Right cardiac atrium (tissue), 5 donors: Measurements from ENCODE around the gene PSENEN. TPM values are rescaled to one million over a fixed set of nuclear protein-coding genes. Genes with fewer than 3 reads are reported as not detected.

Source experiments
- ATAC-seq, 2 donors: fragments of 200-7000 bp; cut with Tn5 transposase; one replicate each; pipeline versions ENCODE4 v1.8.0 to v1.9.1; 2020; ENCODE audit warnings: moderate library complexity in 2 of 2, mild to moderate bottlenecking in 1 of 2
- DNase-seq, 3 donors: peaks; one replicate each; pipeline ENCODE4 v3.0.0-alpha.2; 2020
- H3K27ac ChIP-seq: one replicate; pipeline ENCODE4 v1.5.1; 2013; ENCODE audit warnings: mild to moderate bottlenecking, low read length, control low read depth, moderate library complexity
- H3K27me3 ChIP-seq: one replicate; pipeline ENCODE4 v1.6.1; 2013; ENCODE audit not compliant: control insufficient read depth, insufficient read depth
- H3K4me1 ChIP-seq: one replicate; pipeline ENCODE4 v1.6.1; 2013; ENCODE audit warnings: low read length; ENCODE audit not compliant: control insufficient read depth, insufficient read depth
- H3K4me3 ChIP-seq: one replicate; pipeline ENCODE4 v1.5.1; 2013; ENCODE audit warnings: low read length, control low read depth
- H3K9me3 ChIP-seq: one replicate; pipeline ENCODE4 v1.6.1; 2013; ENCODE audit warnings: low read length; ENCODE audit not compliant: control insufficient read depth
- WGBS: extraction: QIAGEN DNeasy Blood & Tissue Kit; methylation state at CpG from one replicate; pipeline ENCODE4 v1.1.7; 2013; 5-methylcytosine and 5-hydroxymethylcytosine counted together
- intact Hi-C, 4 donors: fragments of 100-400 bp; cut with DNase I; formaldehyde crosslinking; loops; one replicate each; pipeline versions ENCODE4 v1.11.0 to v1.14.0; 2022 to 2023
- polyA plus RNA-seq: library from polyadenylated mRNA; stranded (reverse); fragments of 200-250 nt; gene quantifications from one replicate; pipeline ENCODE4 v1.2.3, GENCODE V29; 2013
- total RNA-seq, 4 donors: library from RNA; stranded (reverse); fragmentation: NEBNext Ultra II Directional; extraction: Animal tissue kit (Norgen Biotek cat#: 25700); gene quantifications; one replicate each; pipeline ENCODE4 v1.2.1, GENCODE V29; 2021
- donor health status: healthy with polysubstance abuse.
- donor health status: DM: no; HTN: yes; CAD: no.
- donor health status: DM: no; HTN: no; CAD: no.
- donor health status: DM: no; HTN: yes; CAD: no; lungs with severe emphysema.
- donor health status: DM: yes; HTN: yes; CAD: no.

The PSENEN gene
- total and polyA plus RNA-seq, 5 donors: 40.0 to 69.7 (median 47.5) TPM

GRCh38 chr19:35785339-35785627, 39.8 kb downstream of the PSENEN start:
- DNase-seq (no peak), ATAC-seq (no peak)
- H3K27ac ChIP-seq: no peak overlapping the region
- H3K27me3 ChIP-seq: no peaks in the 10 kb centered on the region
- no peaks in the 10 kb centered on the region for H3K9me3 ChIP-seq
- no peaks in the 10 kb centered on the region for H3K4me1 ChIP-seq
- WGBS: 89% methylated on average over 10 of the region's 10 CpGs
- no peak overlapping the region for H3K4me3 ChIP-seq
- intact Hi-C loops: no loop called here

- intact Hi-C loops: no loop called here
- no peak for ATAC-seq
- 90% methylated on average over 31 of the region's 31 CpGs for whole genome bisulfite sequencing
- no peak overlapping the region for H3K4me3 ChIP-seq
- no peaks in the 10 kb centered on the region for H3K9me3 ChIP-seq
- no peak for DNase-seq
- H3K4me1 ChIP-seq: no peaks in the 10 kb centered on the region
- H3K27ac ChIP-seq: no peak overlapping the region
- H3K27me3 ChIP-seq: no peaks in the 10 kb centered on the region
Measured at GRCh38 chr19:35786299-35787160, 41.1 kb downstream of the PSENEN start.

- intact Hi-C loops: no loop called here
- no peaks in the 10 kb centered on the region for H3K4me1 ChIP-seq
- ATAC-seq: no peak
- DNase-seq: no peak
- no peak overlapping the region for H3K4me3 ChIP-seq
- no peaks in the 10 kb centered on the region for H3K9me3 ChIP-seq
- H3K27ac ChIP-seq: no peak overlapping the region
- 96% methylated on average over 15 of the region's 15 CpGs for WGBS
- no peaks in the 10 kb centered on the region for H3K27me3 ChIP-seq
Measured at GRCh38 chr19:35787227-35787799, 41.9 kb downstream of the PSENEN start.

- H3K4me1 ChIP-seq: no peaks in the 10 kb centered on the region
- intact Hi-C loops: no loop called here
- no peaks in the 10 kb centered on the region for H3K27me3 ChIP-seq
- 80% methylated on average over 12 of the region's 12 CpGs for WGBS
- H3K27ac ChIP-seq: no peak overlapping the region
- ATAC-seq (no peak), DNase-seq (no peak)
- H3K4me3 ChIP-seq: no peak overlapping the region
- no peaks in the 10 kb centered on the region for H3K9me3 ChIP-seq
Measured at GRCh38 chr19:35788205-35788960, 42.9 kb downstream of the PSENEN start.

DNA sequence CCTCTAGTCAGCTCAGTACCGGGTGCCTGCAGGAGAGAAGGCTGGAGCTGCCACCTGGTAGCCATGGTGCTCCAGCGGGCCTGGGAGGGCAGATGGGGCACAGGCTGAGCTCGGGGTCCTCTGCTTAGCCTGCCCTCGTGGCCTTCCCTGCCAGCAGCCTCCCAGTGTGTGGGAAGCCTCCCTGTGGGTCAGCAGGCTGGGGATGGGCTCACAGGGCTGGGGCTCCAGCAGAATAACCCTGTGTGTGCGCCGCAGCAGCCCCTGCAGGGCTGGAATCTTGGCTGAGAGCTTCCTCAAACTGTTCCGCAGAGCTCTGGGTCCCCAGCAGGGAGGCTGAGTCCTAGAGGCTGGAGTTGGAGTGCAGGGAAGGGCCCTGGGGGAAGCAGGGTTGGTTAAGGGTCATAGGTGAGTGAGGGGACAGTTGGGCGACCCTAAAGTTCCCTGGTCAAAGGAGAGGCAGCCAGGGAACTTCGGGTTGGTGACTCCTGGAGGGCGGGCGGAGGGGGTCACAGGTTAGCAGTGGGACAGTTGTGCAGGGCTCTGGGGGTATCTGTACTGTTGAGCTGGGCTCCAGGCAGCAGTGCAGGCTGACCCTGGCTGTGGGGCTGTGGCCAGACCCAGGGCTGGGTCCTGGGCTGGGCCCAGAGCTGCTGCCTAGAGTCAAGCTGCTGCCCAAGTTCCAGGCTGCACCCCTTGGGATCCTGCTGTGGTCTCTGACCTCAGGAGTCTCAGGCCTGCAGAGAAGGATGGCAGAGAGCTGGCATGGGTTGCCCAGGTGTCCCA, 43.9 kb downstream of the PSENEN start:
- Histone ChIP-seq H3K4me3 (no peak overlapping the region), H3K27me3 (no peaks in the 10 kb centered on the region), H3K9me3 (no peaks in the 10 kb centered on the region), H3K4me1 (no peaks in the 10 kb centered on the region), H3K27ac (no peak overlapping the region)
- intact Hi-C loops: no loop called here
- DNase-seq (no peak), ATAC-seq (no peak)
- 85% methylated on average over 11 of the region's 11 CpGs for WGBS

- peak in 1 of 2 donors; percentile 4 for ATAC-seq
- no peak overlapping the region for H3K27ac ChIP-seq
- no peaks in the 10 kb centered on the region for H3K9me3 ChIP-seq
- no peaks in the 10 kb centered on the region for H3K27me3 ChIP-seq
- no peak overlapping the region for H3K4me3 ChIP-seq
- WGBS: 84% methylated on average over 19 of the region's 19 CpGs
- intact Hi-C loops: no loop called here
- H3K4me1 ChIP-seq: no peaks in the 10 kb centered on the region
- DNase-seq: no peak
Measured at GRCh38 chr19:35789978-35790944, 44.8 kb downstream of the PSENEN start.

GRCh38 chr19:35790981-35791813, 45.7 kb downstream of the PSENEN start:
- WGBS: 56% methylated on average over 20 of the region's 20 CpGs
- intact Hi-C loops: no loop called here
- no peak overlapping the region for H3K4me3 ChIP-seq
- H3K4me1 ChIP-seq: no peaks in the 10 kb centered on the region
- no peaks in the 10 kb centered on the region for H3K27me3 ChIP-seq
- ATAC-seq (no peak), DNase-seq (peak in 1 of 3 donors; percentile 51)
- H3K27ac ChIP-seq: no peak overlapping the region
- H3K9me3 ChIP-seq: no peaks in the 10 kb centered on the region

GRCh38 chr19:35791814-35792279, 46.4 kb downstream of the PSENEN start:
- Histone ChIP-seq H3K4me1 (no peaks in the 10 kb centered on the region), H3K27me3 (no peaks in the 10 kb centered on the region), H3K4me3 (no peak overlapping the region), H3K9me3 (no peaks in the 10 kb centered on the region), H3K27ac (no peak overlapping the region)
- no peak for ATAC-seq
- DNase-seq: no peak
- 89% methylated on average over 9 of the region's 9 CpGs for WGBS
- intact Hi-C loops: no loop called here

- DNase-seq (no peak), ATAC-seq (no peak)
- Histone ChIP-seq H3K9me3 (no peaks in the 10 kb centered on the region), H3K27me3 (no peaks in the 10 kb centered on the region), H3K27ac (no peak overlapping the region), H3K4me1 (no peaks in the 10 kb centered on the region), H3K4me3 (no peak overlapping the region)
- WGBS: 81% methylated on average over 15 of the region's 15 CpGs
- intact Hi-C loops: no loop called here
Measured at GRCh38 chr19:35792312-35792711, 46.9 kb downstream of the PSENEN start.
